ENCODE measurements around the gene TIAL1.

Gene TIAL1

DNA sequence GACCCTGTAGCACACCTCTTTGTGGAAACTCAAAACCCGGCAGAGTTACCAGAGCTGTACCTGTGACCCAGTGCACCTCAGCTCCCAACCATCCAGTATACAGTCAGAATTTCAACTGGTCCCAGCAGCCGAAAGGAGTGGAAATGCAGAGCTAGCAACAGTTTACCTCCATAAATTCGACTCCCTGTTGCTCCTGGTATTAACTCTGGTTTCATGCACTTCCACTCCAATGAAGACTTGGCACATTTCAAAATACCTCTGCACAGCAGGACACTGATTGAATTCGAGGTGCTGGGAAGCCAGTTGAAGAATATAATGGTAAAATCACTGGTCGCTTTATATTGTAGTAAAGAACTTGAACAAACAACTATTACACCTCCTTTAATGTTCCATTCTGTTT, 17.9 kb upstream of the TIAL1 start:
- Histone ChIP-seq H4K20me1 (no peaks in the 10 kb centered on the region), H3K27me3 (no peaks in the 10 kb centered on the region), H3K4me1 (no peaks in the 10 kb centered on the region), H3K9ac (no peak overlapping the region), H3K27ac (no peak overlapping the region), H3K4me3 (no peak overlapping the region), H3K4me2 (no peak overlapping the region), H3K36me3 (no peaks in the 10 kb centered on the region), H3K9me3 (peaks cover 22% of the 10 kb centered on the region)
- TF ChIP-seq Cebpa-rat (IDR thresholded peaks at IDR 0.05) = no peak

DNA sequence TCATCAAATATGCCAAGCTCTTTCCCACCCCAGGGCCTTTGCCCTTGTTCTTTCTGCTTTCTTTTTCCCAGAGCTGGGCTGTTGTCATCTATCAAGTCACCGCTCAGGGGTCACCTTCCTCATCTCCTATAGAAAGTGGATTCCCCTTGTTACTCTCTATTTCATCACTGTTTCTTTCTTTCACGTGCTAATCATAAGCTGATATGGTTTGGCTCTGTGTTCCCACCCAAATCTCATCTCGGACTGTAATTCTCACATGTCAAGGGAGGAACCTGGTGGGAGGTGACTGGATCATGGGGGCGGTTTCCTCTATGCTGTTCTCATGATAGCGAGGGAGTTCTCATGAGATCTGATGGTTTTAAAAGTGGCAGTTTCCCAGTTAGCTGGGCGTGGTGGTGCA, 17.0 kb upstream of the TIAL1 start:
- Histone ChIP-seq H3K4me2 (no peak overlapping the region), H3K27ac (no peak overlapping the region), H3K9ac (no peak overlapping the region), H4K20me1 (no peaks in the 10 kb centered on the region), H3K4me3 (no peak overlapping the region), H3K4me1 (no peaks in the 10 kb centered on the region), H3K9me3 (peaks cover 22% of the 10 kb centered on the region), H3K27me3 (no peaks in the 10 kb centered on the region), H3K36me3 (no peaks in the 10 kb centered on the region)
- TF ChIP-seq Cebpa-rat (IDR thresholded peaks at IDR 0.05) = no peak

DNA sequence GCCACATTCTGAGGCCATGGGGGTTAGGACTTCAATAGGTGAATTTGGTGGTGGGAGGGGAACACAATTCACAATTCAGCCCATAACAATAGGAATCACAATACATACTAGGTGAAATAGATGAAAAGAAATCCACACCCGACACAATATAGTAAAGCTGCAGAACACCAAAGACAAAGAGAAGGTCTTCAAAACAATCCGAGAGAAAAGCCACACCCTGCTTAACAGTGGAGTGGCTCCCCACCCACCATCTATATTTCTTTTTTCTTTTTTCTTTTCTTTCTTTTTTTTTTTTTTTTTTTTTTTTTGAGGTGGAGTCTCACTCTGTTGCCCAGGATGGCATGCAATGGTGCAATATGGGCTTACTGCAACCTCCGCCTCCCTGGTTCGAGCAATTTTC, 14.7 kb upstream of the TIAL1 start:
- Histone ChIP-seq H3K4me2 (no peak overlapping the region), H3K4me1 (no peaks in the 10 kb centered on the region), H3K27ac (no peak overlapping the region), H3K36me3 (no peaks in the 10 kb centered on the region), H3K9ac (no peak overlapping the region), H3K9me3 (peaks cover 22% of the 10 kb centered on the region), H3K27me3 (no peaks in the 10 kb centered on the region), H3K4me3 (no peak overlapping the region), H4K20me1 (no peaks in the 10 kb centered on the region)
- TF ChIP-seq Cebpa-rat (IDR thresholded peaks at IDR 0.05) = no peak

DNA sequence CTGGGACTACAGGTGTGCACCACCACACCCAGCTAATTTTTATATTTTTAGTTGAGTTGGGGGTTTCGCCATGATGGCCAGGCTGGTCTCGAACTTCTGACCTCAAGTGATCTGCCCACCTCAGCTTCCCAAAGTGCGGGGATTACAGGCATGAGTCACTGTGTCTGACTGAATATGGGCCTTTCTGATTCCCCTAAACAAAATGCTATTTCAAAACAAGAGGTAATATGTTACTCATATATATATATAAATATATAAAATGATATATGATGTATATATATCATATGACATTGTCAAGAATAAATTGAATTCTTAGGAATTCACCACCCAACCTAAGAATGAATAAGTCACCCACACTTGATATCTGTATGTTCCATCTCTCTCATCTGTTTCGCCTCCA, 12.8 kb upstream of the TIAL1 start:
- peaks cover 22% of the 10 kb centered on the region for H3K9me3 ChIP-seq
- H3K4me3 ChIP-seq = no peak overlapping the region
- no peak overlapping the region for H3K4me2 ChIP-seq
- H3K27me3 ChIP-seq = no peaks in the 10 kb centered on the region
- no peak for TF ChIP-seq Cebpa-rat (IDR thresholded peaks at IDR 0.05)
- no peak overlapping the region for H3K27ac ChIP-seq
- H3K4me1 ChIP-seq = no peaks in the 10 kb centered on the region
- no peaks in the 10 kb centered on the region for H3K36me3 ChIP-seq
- H4K20me1 ChIP-seq = no peaks in the 10 kb centered on the region
- no peak overlapping the region for H3K9ac ChIP-seq

DNA sequence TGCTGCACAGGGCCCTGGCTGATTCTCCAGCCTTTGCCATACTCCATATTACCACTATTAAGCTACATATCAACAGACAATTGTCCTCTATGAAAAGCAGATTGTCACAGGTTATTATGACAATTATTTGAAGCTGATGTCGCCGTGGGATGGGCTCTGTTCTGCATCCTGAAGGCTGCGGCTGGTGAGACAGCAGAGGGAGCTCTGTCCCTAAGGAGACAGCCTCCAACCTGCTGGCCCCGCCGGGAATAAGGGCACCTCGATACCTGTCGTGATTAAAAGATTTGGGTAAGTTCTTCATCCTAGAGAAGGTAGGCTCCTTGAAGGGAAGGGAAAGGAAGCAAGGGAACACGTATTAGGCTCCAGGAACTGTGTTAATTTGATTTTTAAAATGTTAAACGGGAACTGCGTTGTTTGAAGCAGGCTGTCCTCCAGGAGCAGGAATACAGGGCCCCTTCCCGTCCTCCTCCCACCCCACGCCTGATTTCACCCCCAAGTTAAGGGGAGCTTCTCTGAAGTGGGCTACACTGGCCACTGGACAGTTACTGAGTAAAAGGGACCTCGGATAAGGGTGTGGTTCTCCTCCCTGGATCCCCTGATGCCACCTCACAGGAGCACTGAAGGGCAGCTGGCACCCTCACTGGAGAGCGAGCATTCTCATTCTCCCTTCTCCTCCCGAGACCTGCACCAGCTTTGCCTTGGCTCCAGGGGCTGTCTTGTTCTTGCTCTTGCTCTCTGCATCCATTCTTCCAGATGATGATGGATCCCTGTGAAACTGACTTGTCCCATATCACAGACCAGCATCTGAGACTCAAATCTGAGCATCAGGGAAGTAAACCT, 11.8 kb upstream of the TIAL1 start:
- no peaks in the 10 kb centered on the region for H4K20me1 ChIP-seq
- no peak for TF ChIP-seq Cebpa-rat (IDR thresholded peaks at IDR 0.05)
- peaks cover 22% of the 10 kb centered on the region for H3K9me3 ChIP-seq
- no peak overlapping the region for H3K27ac ChIP-seq
- no peaks in the 10 kb centered on the region for H3K4me1 ChIP-seq
- no peak overlapping the region for H3K9ac ChIP-seq
- no peaks in the 10 kb centered on the region for H3K27me3 ChIP-seq
- no peak overlapping the region for H3K4me3 ChIP-seq
- no peaks in the 10 kb centered on the region for H3K36me3 ChIP-seq
- H3K4me2 ChIP-seq = peak overlapping the region; percentile 42; the same call in 1 of the 2 replicates

DNA sequence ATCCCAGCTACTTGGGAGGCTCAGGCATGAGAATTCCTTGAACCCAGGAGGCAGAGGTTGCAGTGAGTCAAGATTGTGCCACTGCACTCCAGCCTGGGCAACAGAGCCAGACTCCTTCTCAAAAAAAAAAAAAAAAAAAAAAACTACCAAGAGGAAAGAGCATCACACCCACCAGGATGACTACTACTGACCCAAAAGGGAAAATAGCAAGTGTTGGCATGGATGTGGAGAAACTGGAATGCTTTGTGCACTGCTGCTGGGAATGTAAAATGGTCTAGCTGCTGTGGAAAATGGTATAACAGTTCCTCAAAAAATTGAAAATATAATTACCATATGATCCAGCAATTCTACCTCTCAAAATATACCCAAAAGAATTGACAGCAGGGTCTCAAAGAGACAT, 7.7 kb upstream of the TIAL1 start:
- H3K4me3 ChIP-seq = no peak overlapping the region
- H4K20me1 ChIP-seq = no peaks in the 10 kb centered on the region
- no peaks in the 10 kb centered on the region for H3K36me3 ChIP-seq
- no peak for TF ChIP-seq Cebpa-rat (IDR thresholded peaks at IDR 0.05)
- H3K4me1 ChIP-seq = peaks cover 4% of the 10 kb centered on the region; the same call in 1 of the 2 replicates
- no peaks in the 10 kb centered on the region for H3K27me3 ChIP-seq
- no peak overlapping the region for H3K9ac ChIP-seq
- H3K4me2 ChIP-seq = no peak overlapping the region
- no peaks in the 10 kb centered on the region for H3K9me3 ChIP-seq
- H3K27ac ChIP-seq = no peak overlapping the region

DNA sequence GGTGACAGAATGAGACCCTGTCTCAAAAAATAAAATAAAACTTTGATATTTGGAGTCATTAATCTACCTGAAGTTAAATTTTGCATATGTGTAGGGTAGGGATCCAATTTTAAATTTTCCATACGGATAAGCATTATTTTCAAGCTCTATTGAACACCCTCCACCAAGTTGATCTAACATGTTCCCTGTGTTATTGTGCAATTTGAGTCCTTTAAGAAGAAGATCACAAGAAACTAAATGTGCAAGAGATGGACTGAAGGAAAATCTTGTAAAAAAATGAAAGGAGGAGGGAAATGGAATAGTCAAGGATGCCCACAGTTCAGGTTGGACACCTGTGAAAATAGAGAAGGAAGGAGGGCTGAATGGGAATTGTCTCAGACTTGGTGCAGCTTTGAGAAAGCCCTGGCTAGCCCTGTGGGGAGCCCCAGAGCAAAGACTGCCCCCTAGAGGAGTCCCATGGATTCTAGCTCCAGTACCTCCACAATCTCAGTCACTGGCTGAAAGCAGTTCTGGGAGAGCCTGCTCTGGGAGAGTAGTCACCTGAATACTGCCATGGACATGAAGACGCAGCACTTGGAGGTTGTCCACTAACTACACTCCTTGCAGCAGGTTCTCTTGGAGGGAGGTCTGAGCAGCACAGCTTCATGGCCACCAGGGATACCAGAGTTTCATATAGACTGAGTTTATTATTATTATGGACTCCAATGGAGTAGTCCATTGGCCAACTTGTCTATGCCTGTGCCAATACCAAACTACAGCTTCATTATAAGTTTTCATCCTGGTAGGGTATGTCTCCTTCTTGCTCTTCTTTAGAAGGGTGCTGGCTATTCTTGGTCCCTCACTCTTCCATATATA, 5.7 kb upstream of the TIAL1 start:
- no peak overlapping the region for H3K4me3 ChIP-seq
- TF ChIP-seq Cebpa-rat (IDR thresholded peaks at IDR 0.05) = no peak
- H3K9me3 ChIP-seq = peaks cover 10% of the 10 kb centered on the region; the same call in 1 of the 2 replicates
- H3K27me3 ChIP-seq = no peaks in the 10 kb centered on the region
- H4K20me1 ChIP-seq = no peaks in the 10 kb centered on the region
- no peak overlapping the region for H3K27ac ChIP-seq
- peaks cover 10% of the 10 kb centered on the region for H3K4me1 ChIP-seq
- H3K4me2 ChIP-seq = no peak overlapping the region
- no peak overlapping the region for H3K9ac ChIP-seq
- no peaks in the 10 kb centered on the region for H3K36me3 ChIP-seq

DNA sequence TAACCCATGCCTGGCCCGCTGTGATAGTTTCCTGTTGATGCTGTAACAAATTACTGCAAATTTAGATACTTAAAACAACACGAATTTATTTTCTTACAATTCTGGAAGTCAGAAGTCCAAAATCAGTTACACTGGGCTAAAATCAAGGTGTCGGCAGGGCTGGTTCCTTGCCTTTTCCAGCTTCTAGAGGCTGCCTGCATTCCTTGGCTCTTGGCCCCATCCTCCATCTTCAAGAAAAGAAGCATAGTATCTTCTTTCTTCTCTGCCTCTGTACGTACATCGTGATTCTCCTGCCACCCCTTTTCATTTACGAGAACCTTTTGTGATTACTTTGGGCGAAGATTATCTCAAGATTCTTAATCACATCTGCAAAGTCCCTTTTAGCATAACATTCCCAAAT, 1.6 kb upstream of the TIAL1 start:
- peaks cover 32% of the 10 kb centered on the region for H3K4me1 ChIP-seq
- no peaks in the 10 kb centered on the region for H3K27me3 ChIP-seq
- no peak overlapping the region for H3K4me2 ChIP-seq
- H3K27ac ChIP-seq = no peak overlapping the region
- peaks cover 10% of the 10 kb centered on the region; the same call in 1 of the 2 replicates for H3K9me3 ChIP-seq
- peaks cover 23% of the 10 kb centered on the region for H4K20me1 ChIP-seq
- TF ChIP-seq Cebpa-rat (IDR thresholded peaks at IDR 0.05) = no peak
- peaks cover 11% of the 10 kb centered on the region; the same call in 1 of the 2 replicates for H3K36me3 ChIP-seq
- no peak overlapping the region for H3K9ac ChIP-seq
- no peak overlapping the region for H3K4me3 ChIP-seq

DNA sequence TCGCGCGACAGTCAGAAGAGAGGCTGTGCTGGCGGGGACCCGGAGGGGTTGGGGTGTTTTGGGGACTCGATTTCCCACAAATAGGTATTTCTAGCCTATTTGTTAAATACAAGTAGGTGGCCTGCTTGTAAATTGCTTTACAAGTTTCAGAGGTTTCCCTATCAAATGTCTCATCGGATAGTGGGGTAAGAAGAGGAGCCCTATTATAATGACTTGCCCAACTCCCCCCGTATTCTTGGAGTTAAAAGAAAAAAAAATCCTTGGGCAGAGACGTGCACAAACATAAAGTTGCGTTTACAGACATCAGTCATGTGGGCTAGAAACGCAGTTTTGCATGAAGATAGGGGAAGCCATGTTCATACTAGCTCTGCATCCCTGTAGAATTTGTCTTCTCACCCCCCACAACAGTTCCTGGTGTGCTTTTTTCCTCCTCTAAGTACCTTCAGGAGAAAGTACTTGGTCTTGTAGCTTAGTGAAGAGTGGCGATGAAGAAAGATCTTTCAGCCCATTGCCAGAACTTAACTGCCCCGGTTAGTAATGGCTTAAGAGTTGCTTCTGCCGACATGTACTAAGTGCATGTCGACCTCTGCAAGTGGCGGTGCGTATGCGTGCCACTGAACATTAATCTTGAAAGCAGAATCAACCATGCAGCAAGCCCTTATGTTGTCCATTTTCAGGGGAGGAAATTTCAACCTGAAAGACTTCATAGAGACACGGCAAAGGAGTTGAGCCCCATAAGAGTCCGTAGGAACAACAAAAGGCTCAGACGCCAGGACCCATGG, 832 bp upstream of the TIAL1 start:
- H3K4me1 ChIP-seq = peaks cover 40% of the 10 kb centered on the region
- H3K27ac ChIP-seq = peak overlapping the region; percentile 94
- peaks cover 10% of the 10 kb centered on the region; the same call in 1 of the 2 replicates for H3K9me3 ChIP-seq
- peaks cover 11% of the 10 kb centered on the region; the same call in 1 of the 2 replicates for H3K36me3 ChIP-seq
- peak overlapping the region; percentile 96 for H3K9ac ChIP-seq
- H4K20me1 ChIP-seq = peaks cover 31% of the 10 kb centered on the region
- TF ChIP-seq Cebpa-rat (IDR thresholded peaks at IDR 0.05) = no peak
- peak overlapping the region; percentile 74 for H3K4me2 ChIP-seq
- H3K27me3 ChIP-seq = no peaks in the 10 kb centered on the region
- H3K4me3 ChIP-seq = peak overlapping the region; percentile 93
